ENCODE data around the gene GIT1. TPM values are rescaled to one million over a fixed set of nuclear protein-coding genes. Genes with fewer than 3 reads are reported as not detected.

Gene GIT1
- total RNA-seq, 2 experiments from 2014 or later, result 72.7 to 75.1 TPM

DNA sequence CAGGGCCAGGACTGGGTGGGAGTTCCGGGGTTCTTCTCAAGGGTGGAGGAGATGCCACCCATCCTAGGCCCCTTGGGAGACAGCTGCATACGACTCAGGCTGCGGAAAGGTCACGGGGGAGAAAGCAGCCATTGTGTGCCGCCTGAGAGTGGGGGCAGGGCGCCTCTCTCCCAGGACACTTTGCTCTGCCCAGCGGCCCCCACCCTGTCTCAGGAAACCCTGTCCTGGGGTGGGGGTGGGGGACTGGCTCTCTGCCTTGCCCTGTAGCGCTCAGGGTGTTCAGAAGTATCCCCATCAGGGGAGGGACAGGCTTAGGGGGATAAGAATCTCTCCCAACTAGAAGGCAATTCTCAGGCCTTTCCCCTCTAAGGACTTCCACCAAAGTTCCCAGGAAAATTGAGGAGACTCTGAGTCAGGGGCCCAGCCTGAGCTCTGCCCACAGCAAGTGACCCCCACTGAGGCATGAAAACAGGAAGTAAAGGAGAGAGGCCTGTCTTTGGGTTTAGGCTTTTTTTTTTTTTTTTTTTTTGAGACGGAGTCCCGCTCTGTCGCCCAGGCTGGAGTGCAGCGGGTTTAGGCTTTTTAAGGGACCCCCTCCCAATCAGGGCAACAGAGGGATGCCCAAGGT lies 4.9 kb downstream of the GIT1 start:
- Mint-ChIP-seq H3K4me3 (peak overlapping the region; percentile 31), H3K27ac (peak overlapping the region; percentile 81), H3K4me1 (ENCODE audit: low read depth) (peaks cover 60% of the 10 kb centered on the region), H3K9me3 (ENCODE audit: insufficient read depth) (no peaks in the 10 kb centered on the region), H3K36me3 (ENCODE audit: low read depth) (peaks cover 29% of the 10 kb centered on the region), H3K27me3 (ENCODE audit: low read depth) (no peaks in the 10 kb centered on the region)
- ATAC-seq (no peak), DNase-seq (no peak)
- ChIA-PET CTCF (interaction anchor here (0.5 to 2.2 kb wide), 2 partner anchors 33 to 1726 kb away, joined by 3 to 12 read pairs; no protein-coding TSS in a partner anchor), POLR2A (interaction anchor here (0.9 to 1.0 kb wide), 2 partner anchors 17 to 18 kb away, joined by 3 read pairs; partner anchors contain the start of gene ABHD15)

GRCh38 chr17:29583324-29584248 lies 5.9 kb downstream of the GIT1 start:
- CTCF ChIA-PET, result interaction anchor here (1.5 to 2.2 kb wide), 2 partner anchors 30 to 34 kb away, joined by 6 to 12 read pairs; no protein-coding TSS in a partner anchor
- peaks cover 60% of the 10 kb centered on the region for H3K4me1 Mint-ChIP-seq (ENCODE audit: low read depth)
- H3K27me3 Mint-ChIP-seq (ENCODE audit: low read depth), result no peaks in the 10 kb centered on the region
- peaks cover 30% of the 10 kb centered on the region for H3K36me3 Mint-ChIP-seq (ENCODE audit: low read depth)
- H3K4me3 Mint-ChIP-seq, result no peak overlapping the region
- no peak for ATAC-seq
- H3K9me3 Mint-ChIP-seq (ENCODE audit: insufficient read depth), result no peaks in the 10 kb centered on the region
- POLR2A ChIA-PET, result interaction anchor here (0.9 to 2.9 kb wide), 3 partner anchors 16 to 33 kb away, joined by 3 to 23 read pairs (median 3); partner anchors contain the start of gene ABHD15
- DNase-seq, result no peak
- peak overlapping the region; percentile 56 for H3K27ac Mint-ChIP-seq

DNA sequence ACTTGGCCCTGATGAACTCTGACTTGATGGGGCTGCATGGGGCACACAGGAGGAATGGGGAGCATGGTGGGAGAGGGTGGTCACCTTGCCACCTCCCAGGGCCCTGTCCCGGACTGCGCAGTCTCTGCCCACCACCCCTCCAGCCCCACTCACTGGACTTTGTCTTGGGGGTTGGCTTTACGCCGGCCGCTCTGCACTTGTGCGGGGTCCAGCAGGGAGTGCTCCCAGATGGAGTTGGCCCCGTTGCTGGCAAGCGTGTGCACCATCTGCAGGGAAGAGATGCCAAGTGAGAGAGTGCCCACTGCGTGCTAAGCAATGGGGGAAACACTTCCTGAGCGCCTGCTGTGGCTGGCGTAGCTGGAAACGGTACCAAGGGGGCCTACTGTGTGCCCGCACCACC lies 6.7 kb downstream of the GIT1 start:
- peaks cover 36% of the 10 kb centered on the region for H3K36me3 Mint-ChIP-seq (ENCODE audit: low read depth)
- CTCF ChIA-PET, result interaction anchor here (1.1 to 2.8 kb wide), 4 partner anchors 8 to 35 kb away, joined by 5 to 21 read pairs (median 9); partner anchors contain the start of gene ANKRD13B
- no peak overlapping the region for H3K27ac Mint-ChIP-seq
- ATAC-seq, result no peak
- H3K4me3 Mint-ChIP-seq, result no peak overlapping the region
- DNase-seq, result no peak
- no peaks in the 10 kb centered on the region for H3K9me3 Mint-ChIP-seq (ENCODE audit: insufficient read depth)
- H3K27me3 Mint-ChIP-seq (ENCODE audit: low read depth), result no peaks in the 10 kb centered on the region
- H3K4me1 Mint-ChIP-seq (ENCODE audit: low read depth), result peaks cover 55% of the 10 kb centered on the region
- POLR2A ChIA-PET, result interaction anchor here (2.9 kb wide), 1 partner anchor 34 kb away, joined by 23 read pairs; no protein-coding TSS in a partner anchor

- POLR2A ChIA-PET, result interaction anchor here (1.0 to 2.9 kb wide), 2 partner anchors 11 to 34 kb away, joined by 3 to 23 read pairs; partner anchors contain the start of gene ANKRD13B
- CTCF ChIA-PET, result interaction anchor here (1.1 to 2.8 kb wide), 5 partner anchors 8 to 35 kb away, joined by 5 to 34 read pairs (median 12); partner anchors contain the start of gene ANKRD13B
- no peak overlapping the region for H3K4me3 Mint-ChIP-seq
Measured at GRCh38 chr17:29582254-29582765, 7.1 kb downstream of the GIT1 start.

GRCh38 chr17:29581583-29582253 lies 7.7 kb downstream of the GIT1 start:
- Mint-ChIP-seq H3K4me3 (no peak overlapping the region), H3K27ac (no peak overlapping the region), H3K9me3 (ENCODE audit: insufficient read depth) (no peaks in the 10 kb centered on the region), H3K27me3 (ENCODE audit: low read depth) (no peaks in the 10 kb centered on the region), H3K36me3 (ENCODE audit: low read depth) (peaks cover 40% of the 10 kb centered on the region), H3K4me1 (ENCODE audit: low read depth) (peaks cover 44% of the 10 kb centered on the region)
- no peak for ATAC-seq
- DNase-seq, result no peak
- POLR2A ChIA-PET, result interaction anchor here (1.0 to 2.9 kb wide), 2 partner anchors 11 to 35 kb away, joined by 3 to 23 read pairs; partner anchors contain the start of gene ANKRD13B
- CTCF ChIA-PET, result interaction anchor here (1.1 to 3.7 kb wide), 8 partner anchors 9 to 349 kb away, joined by 3 to 34 read pairs (median 4); partner anchors contain the start of gene ANKRD13B

More at GRCh38 chr17:29582254-29582765, 7.1 kb downstream of the GIT1 start:
- ATAC-seq, result no peak
- H3K9me3 Mint-ChIP-seq (ENCODE audit: insufficient read depth), result no peaks in the 10 kb centered on the region
- DNase-seq, result no peak
- H3K27ac Mint-ChIP-seq, result peak overlapping the region; percentile 63
- peaks cover 40% of the 10 kb centered on the region for H3K36me3 Mint-ChIP-seq (ENCODE audit: low read depth)
- H3K4me1 Mint-ChIP-seq (ENCODE audit: low read depth), result peaks cover 50% of the 10 kb centered on the region
- H3K27me3 Mint-ChIP-seq (ENCODE audit: low read depth), result no peaks in the 10 kb centered on the region

DNA sequence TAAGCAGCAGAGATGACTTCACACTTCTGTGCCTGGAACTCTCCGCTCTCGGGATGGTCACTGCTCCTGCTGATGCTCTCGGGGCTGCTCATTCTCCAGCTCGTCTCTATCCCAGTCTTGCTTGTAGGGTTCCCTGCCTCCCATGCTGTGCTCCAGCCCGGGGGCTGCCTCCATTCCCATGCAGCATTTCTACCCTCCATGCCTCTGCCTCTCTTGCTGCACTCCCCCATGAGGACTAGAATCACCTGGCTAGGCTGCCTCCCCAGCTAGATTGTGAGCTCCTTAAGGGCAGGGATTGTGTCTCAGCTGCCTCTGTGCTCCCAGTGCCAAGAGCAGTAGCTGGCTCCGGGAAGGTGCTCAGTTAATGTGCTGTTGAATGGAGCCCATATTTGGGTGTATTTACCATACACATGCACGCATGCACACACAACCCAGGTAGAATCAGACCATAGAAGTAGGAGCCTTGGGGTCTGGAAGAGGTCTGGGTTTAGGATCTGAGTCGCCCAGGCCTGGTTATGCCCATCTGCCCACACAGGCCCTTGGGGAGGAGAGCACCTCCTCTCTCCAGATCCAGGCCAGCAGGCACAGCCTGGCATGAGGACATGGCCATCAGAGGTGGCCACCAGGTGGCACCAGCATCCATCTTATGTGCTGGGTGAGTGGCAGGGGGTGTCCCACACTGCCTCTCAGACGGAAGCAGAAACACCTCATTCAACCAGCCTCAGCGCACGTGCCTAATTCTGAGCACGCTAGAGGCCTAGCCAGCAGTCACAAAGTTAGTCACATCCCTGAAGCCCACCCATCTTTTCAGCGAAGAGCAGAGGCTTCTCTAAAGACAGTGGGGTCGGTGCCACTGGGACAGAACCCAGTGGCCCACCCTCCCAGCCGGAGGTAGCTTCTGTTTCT lies 9.3 kb downstream of the GIT1 start:
- peaks cover 44% of the 10 kb centered on the region for H3K36me3 Mint-ChIP-seq (ENCODE audit: low read depth)
- no peak overlapping the region for H3K4me3 Mint-ChIP-seq
- H3K27me3 Mint-ChIP-seq (ENCODE audit: low read depth), result no peaks in the 10 kb centered on the region
- H3K27ac Mint-ChIP-seq, result peak overlapping the region; percentile 84
- peaks cover 30% of the 10 kb centered on the region for H3K4me1 Mint-ChIP-seq (ENCODE audit: low read depth)
- H3K9me3 Mint-ChIP-seq (ENCODE audit: insufficient read depth), result no peaks in the 10 kb centered on the region
- ChIA-PET CTCF (interaction anchor here (0.7 to 3.7 kb wide), 16 partner anchors 8 to 351 kb away, joined by 3 to 34 read pairs (median 4); partner anchors contain the start of genes ABHD15 and ANKRD13B), POLR2A (interaction anchor here (0.7 to 2.9 kb wide), 3 partner anchors 10 to 36 kb away, joined by 3 to 23 read pairs (median 3); no protein-coding TSS in a partner anchor)
- peak; percentile 97 for ATAC-seq
- DNase-seq, result peak; percentile 92

- Mint-ChIP-seq H3K27me3 (ENCODE audit: low read depth) (no peaks in the 10 kb centered on the region), H3K9me3 (ENCODE audit: insufficient read depth) (no peaks in the 10 kb centered on the region), H3K4me1 (ENCODE audit: low read depth) (peaks cover 18% of the 10 kb centered on the region), H3K27ac (no peak overlapping the region), H3K36me3 (ENCODE audit: low read depth) (peaks cover 49% of the 10 kb centered on the region), H3K4me3 (no peak overlapping the region)
- no peak for ATAC-seq
- ChIA-PET CTCF (interaction anchor here (0.9 to 3.7 kb wide), 6 partner anchors 9 to 515 kb away, joined by 3 to 16 read pairs (median 9); partner anchors contain the start of gene ANKRD13B), POLR2A (no interaction called here)
- no peak for DNase-seq
Measured at GRCh38 chr17:29578626-29579485, 10.6 kb downstream of the GIT1 start.

DNA sequence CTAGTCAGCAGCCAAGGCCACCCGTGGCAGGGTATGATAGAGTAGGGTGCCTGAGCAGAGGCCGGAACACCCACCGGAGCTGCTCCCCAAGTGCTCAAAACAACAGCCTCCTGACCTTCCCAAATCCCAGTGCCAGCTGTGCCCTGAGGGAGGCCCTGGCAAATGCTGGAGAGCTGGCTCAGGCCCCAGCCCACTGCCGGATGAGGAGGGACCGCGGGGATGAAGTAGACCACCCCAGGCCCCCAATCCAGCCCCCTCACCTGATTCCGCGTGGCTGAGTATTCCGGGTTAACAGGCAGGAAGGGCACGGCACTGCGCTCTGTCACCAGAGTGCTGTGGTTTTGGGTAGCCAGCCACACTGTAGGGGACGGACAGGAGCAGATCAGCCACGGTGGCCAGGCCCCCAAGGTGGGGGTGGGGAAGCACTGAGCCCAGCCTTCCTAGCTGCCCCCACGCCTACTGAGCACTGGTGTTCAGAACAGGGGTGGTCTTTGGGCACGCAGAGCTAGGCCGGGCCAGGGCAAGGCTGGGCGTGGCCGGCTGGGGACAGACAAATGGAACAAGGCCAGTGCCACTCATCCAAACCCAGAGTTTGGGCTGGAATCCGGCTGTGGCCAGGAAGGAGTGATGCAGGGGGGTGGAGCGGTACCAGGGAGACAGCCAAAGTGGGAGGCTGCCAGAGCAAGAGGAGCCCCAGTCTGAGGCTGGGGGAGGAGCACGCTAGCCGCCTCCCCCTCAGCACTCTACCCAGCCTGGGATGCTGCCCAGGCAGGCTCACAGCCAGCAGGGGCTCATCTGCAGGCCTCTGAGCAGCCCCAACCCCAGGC lies 11.8 kb downstream of the GIT1 start:
- DNase-seq, result no peak
- H3K27me3 Mint-ChIP-seq (ENCODE audit: low read depth), result no peaks in the 10 kb centered on the region
- POLR2A ChIA-PET, result interaction anchor here (1.2 kb wide), 1 partner anchor 10 kb away, joined by 3 read pairs; no protein-coding TSS in a partner anchor
- CTCF ChIA-PET, result interaction anchor here (1.1 to 3.1 kb wide), 6 partner anchors 10 to 62 kb away, joined by 3 to 16 read pairs (median 8); partner anchors contain the start of gene ANKRD13B
- ATAC-seq, result no peak
- H3K4me3 Mint-ChIP-seq, result no peak overlapping the region
- H3K36me3 Mint-ChIP-seq (ENCODE audit: low read depth), result peaks cover 47% of the 10 kb centered on the region
- H3K9me3 Mint-ChIP-seq (ENCODE audit: insufficient read depth), result no peaks in the 10 kb centered on the region
- no peak overlapping the region for H3K27ac Mint-ChIP-seq
- peaks cover 17% of the 10 kb centered on the region for H3K4me1 Mint-ChIP-seq (ENCODE audit: low read depth)

DNA sequence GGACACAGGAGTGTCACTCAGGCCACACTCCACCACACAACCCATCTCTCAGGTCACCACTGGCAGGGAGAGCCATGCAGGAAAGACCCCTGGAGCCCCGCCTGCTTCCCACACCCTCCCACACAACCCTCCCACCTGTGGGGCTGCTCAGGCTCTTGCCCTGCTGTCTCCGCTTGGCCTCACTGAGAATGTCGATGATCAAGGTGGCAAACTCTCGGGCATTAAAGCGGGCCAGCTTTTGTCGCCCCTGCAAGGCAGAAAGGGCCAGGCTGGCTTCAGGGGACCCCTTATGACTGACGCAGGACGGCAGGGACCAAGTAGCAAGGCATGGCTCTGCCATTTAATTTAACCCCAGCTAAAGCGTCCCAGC lies 12.5 kb downstream of the GIT1 start:
- no peak for DNase-seq
- ChIA-PET CTCF (interaction anchor here (1.1 to 3.1 kb wide), 4 partner anchors 14 to 62 kb away, joined by 3 to 10 read pairs (median 5); no protein-coding TSS in a partner anchor), POLR2A (interaction anchor here (1.2 kb wide), 1 partner anchor 9 kb away, joined by 3 read pairs; no protein-coding TSS in a partner anchor)
- Mint-ChIP-seq H3K27me3 (ENCODE audit: low read depth) (no peaks in the 10 kb centered on the region), H3K27ac (no peak overlapping the region), H3K9me3 (ENCODE audit: insufficient read depth) (no peaks in the 10 kb centered on the region), H3K4me1 (ENCODE audit: low read depth) (peaks cover 17% of the 10 kb centered on the region), H3K4me3 (no peak overlapping the region), H3K36me3 (ENCODE audit: low read depth) (peaks cover 41% of the 10 kb centered on the region)
- ATAC-seq, result no peak

Data from activated CD8-positive, alpha-beta T cell treated with anti-CD3 and anti-CD28 coated beads, Interleukin-2, amount 10 ng/mL, durations not matched to agents 7 days and 5 days (primary cell).